Epithelial cell of prostate (primary cell): ENCODE data around the gene LMAN2.
A peak's percentile ranks its signal among the peaks of the same experiment; 100 is the strongest.

Source experiments
- DNase-seq: peaks from one replicate; pipeline ENCODE4 v3.0.0-alpha.2; 2011; ENCODE audit warnings: low read depth, low spot score
- H3K27ac ChIP-seq: fragments of 450-650 bp; 2 replicates; pipeline ENCODE4 v1.5.1; 2017; ENCODE audit warnings: mild to moderate bottlenecking

The LMAN2 gene, protein sequence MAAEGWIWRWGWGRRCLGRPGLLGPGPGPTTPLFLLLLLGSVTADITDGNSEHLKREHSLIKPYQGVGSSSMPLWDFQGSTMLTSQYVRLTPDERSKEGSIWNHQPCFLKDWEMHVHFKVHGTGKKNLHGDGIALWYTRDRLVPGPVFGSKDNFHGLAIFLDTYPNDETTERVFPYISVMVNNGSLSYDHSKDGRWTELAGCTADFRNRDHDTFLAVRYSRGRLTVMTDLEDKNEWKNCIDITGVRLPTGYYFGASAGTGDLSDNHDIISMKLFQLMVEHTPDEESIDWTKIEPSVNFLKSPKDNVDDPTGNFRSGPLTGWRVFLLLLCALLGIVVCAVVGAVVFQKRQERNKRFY

DNA sequence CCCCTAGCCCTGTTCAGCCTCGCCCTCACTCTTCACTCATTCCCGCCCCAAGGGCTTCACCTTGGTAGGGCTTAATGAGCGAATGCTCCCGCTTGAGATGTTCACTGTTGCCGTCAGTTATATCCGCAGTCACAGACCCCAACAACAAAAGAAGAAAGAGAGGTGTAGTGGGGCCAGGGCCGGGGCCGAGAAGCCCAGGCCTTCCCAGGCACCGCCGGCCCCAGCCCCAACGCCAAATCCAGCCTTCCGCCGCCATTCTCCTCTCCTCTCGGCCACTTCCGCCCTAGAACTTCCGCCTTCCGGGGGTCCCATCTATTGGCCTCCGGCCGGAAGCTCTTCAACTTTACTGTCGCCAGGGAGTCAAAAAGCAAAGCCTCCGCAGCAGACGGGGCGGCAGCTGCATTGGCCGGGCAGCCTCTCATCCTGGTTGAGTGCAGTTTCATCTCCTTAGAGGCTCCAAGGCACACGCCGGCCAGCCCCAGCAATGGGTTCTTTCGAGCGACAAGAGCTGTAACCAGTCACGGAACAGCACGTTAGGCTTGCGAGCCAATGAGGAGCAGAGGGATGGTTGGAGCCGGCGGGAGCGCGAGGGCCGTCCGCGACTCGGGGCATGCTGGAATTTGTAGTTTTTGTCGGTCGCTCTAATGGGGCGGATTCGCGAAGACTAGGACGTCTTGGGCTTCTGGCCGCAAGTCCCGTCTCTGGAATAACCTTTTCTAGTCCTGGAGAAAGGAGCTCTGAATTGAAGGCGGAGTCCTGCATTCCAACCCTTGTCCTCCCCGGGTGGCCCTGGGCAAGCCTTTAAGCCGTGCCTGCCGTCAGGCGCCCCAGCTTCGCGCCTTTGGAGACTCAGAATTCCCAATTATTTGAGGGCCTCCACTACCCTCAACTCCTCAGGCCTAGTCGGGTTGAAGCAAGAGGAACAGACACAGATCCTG, at the start of gene LMAN2:
Gene LMAN2, minus strand, starts transcription at position 277 of the 938 bp plus-strand sequence. Its CDS starts 21 bp downstream, at position 256.
- DNase-seq = peak; percentile 77
- H3K27ac ChIP-seq = peak within 1 kb of the TSS; percentile 93

DNA sequence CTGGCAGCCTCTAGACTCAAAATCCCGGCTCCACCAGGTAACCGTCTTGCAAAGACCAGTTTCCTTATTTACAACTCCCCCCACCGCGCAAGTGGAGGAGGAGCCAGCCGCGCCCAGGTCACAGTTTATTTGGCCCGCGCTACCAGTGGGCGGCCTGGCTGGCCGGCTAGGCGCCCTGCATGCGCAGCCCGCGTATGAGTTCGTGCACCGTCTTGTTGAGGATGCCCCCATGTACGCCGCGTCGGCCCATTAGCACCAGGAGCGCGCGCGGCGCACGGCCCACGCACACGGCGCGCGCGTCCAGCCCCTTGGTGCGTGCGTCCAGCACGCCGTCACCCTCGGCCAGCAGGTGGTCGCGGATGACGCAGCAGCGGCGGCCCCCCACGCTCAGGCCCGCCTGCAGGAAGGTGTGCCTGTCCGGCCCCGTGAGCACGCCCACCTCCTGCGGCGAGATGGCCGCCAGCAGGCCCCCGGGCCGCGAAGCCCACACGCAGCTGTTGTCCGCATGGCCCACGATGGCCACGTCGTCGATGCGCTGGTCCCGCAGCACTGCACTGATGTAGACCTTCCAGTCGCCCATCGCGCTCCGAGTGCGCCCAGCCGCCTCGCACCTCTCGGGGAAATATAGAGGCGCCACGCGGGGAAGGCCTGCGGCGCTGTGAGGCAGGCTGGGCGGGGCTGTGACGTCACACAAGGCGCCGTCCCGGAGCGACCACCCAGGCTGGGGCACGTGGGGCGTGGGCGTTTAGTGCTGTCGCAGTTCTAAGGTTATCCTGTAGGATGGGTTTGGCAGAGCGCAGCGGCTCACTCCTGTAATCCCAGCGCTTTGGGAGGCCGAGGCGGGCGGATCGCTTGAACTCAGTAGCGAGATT, 48.8 kb upstream of the LMAN2 start, which contains the start of gene PFN3:
Gene PFN3, minus strand, starts transcription at position 665 of the 872 bp plus-strand sequence. Its CDS starts 85 bp downstream, at position 580.
- no peak within 1 kb of the TSS for H3K27ac ChIP-seq
- DNase-seq = no peak

DNA sequence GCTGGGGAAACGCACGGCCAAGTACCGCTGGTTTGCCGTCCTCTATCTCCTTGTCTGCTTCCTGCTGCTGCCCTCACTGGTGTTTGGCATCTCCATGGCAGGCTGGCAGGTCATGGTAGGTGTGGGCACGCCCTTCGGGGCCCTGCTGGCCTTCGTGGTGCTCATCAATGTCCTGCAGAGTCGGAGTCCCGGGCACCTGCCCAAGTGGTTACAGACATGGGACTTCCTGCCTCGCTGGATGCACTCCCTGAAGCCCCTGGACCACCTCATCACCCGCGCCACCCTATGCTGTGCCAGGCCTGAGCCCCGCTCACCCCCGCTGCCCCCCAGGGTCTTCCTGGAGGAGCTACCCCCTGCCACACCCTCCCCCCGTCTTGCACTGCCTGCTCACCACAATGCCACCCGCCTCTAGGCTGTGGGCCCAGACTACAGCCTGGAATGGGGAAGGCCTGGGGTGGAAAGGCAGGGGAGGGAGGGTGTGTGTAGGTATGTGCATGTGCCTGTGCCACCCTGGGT, 46.5 kb upstream of the LMAN2 start:
- DNase-seq = no peak
- H3K27ac ChIP-seq = no peak overlapping the region

DNA sequence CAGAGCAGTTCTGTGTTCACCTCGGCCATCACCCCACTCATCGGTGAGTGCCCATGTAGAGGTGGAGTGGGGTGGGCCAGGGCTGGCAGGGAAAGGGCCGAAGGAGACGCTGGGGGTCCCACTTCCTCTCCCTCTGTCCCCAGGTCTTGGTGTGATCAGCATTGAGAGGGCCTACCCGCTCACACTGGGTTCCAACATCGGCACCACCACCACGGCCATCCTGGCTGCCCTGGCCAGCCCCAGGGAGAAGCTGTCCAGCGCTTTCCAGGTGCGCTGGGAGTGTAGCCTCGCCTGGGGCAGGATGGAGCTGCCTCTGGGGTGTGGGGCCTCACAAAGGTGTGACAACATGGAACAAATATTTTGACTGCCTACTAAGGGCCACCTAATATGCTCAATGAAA, 45.3 kb upstream of the LMAN2 start:
- H3K27ac ChIP-seq = no peak overlapping the region
- no peak for DNase-seq

DNA sequence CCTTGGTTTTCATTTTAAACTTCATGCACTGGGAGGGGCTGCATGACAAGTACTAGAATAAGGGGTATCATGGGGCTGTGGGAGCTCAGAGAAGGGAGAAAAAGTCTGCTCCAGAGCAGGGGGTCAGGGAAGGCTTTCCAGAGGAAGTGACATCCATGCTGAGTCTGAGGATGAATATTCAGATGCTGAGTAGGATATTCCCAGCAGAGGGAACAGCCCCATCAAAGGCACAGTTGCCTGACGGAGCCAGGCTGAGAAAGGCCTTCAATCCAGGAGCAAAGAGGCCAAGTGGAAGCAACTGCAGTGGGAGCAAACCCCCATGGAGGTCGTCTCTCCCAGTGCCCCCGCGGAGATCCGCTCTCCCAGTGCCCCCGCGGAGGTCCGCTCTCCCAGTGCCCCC, 44.6 kb upstream of the LMAN2 start:
- no peak overlapping the region for H3K27ac ChIP-seq
- DNase-seq = no peak

DNA sequence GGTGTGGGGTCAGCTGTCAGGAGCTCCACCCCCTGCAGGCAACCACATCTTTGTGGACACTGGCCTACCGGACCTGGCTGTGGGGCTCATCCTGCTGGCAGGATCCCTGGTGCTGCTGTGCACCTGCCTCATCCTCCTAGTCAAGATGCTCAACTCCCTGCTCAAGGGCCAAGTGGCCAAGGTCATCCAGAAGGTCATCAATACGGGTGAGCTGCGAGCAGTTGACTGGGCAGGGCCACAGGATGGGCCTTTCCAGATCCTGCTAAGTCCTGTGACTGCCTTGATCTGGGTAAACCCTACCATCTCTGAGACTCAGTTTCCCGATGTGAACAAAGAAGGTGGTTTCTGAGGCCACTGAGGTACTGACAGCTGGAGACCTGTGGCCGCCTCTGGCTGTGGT, 42.5 kb upstream of the LMAN2 start:
- H3K27ac ChIP-seq = no peak overlapping the region
- no peak for DNase-seq

DNA sequence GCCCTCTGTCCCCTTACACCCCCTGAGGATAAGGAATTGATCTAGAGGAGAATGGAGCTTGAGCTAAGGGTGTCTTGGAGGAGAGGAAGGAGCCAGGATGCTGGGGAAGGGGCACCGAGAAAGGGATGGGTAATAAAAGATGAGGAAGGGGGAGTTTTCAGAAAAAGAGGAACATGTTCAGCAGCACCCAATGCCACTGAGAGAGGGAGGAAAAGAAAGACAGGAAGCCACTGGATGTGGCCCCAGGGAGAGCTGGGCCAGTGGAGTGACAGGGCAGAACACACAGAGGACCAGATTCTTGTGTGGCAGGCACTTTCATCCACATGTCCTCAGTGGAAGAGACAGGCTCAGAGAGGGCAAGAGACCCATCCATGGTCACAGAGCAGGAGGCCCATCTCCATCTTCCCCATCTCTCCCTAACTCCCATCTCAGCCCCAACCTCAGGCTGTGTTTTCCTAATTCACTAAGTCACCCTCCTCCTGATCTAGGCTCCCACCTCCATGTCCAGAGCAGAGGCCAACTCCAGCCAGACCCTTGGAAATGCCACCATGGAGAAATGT, 41.8 kb upstream of the LMAN2 start:
- no peak for DNase-seq
- H3K27ac ChIP-seq = no peak overlapping the region

DNA sequence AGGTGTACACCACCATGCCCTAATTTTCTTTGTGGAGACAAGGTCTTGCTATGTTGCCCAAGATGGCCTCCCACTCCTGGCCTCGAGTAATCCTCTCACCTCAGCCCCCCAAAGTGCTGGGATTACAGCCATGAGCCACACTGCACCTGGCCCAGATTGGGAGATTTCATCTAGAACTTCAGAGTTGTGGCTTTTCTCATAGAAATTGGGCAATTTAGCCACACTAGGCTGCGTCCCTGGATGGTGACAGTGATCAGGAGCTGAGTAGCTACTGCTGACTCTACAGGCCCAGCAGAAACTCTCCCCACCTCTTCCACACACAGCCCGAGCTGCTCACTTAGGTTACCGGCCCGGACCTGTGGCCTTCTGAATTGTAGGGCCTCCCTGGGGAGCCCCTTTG, 41.3 kb upstream of the LMAN2 start:
- no peak for DNase-seq
- no peak overlapping the region for H3K27ac ChIP-seq

DNA sequence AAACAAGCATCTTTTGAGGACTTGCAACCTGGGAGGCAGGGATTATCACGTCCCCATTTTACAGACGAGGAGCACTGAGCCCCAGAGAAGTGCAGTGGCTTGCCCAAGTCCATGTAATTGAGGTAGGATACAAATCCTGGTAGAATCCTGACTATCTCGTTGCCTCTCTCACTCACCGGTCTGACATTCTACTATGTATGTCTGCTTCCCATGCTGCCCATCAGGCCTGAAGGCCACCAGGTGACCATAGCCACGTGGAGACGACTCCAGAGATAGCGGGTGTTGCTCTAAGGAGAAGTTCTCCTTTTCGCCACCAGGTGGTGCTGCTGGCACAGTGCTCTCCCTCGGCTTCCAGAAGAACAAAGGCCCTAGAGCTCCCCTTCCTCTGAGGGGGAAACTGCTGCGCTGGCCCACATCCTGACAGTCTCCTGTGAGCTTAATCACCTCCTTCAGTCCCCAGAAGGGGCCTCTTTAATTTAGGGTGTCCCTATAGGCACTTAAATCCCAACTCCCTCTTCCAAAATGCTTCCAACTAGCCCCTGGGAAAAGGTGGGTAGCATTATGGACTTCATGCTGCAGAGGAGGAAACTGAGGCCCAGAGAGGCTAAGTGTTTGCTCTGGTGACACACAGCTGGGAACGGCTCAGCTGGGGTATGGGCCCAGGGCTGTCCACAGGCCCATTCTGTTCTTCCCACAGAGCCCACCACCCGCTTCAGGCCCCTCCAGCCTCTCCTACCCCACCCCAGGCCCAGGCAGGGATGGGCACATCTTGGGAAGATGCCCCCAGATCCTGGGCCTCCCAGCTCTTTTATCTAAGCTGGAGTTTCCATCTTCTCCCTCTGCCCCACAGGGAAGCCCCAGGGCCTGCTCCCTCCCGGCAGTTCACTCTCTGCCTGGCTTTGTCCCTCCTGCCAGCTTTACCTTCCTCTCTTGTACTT, 39.2 kb upstream of the LMAN2 start:
- H3K27ac ChIP-seq = peak overlapping the region; percentile 69

DNA sequence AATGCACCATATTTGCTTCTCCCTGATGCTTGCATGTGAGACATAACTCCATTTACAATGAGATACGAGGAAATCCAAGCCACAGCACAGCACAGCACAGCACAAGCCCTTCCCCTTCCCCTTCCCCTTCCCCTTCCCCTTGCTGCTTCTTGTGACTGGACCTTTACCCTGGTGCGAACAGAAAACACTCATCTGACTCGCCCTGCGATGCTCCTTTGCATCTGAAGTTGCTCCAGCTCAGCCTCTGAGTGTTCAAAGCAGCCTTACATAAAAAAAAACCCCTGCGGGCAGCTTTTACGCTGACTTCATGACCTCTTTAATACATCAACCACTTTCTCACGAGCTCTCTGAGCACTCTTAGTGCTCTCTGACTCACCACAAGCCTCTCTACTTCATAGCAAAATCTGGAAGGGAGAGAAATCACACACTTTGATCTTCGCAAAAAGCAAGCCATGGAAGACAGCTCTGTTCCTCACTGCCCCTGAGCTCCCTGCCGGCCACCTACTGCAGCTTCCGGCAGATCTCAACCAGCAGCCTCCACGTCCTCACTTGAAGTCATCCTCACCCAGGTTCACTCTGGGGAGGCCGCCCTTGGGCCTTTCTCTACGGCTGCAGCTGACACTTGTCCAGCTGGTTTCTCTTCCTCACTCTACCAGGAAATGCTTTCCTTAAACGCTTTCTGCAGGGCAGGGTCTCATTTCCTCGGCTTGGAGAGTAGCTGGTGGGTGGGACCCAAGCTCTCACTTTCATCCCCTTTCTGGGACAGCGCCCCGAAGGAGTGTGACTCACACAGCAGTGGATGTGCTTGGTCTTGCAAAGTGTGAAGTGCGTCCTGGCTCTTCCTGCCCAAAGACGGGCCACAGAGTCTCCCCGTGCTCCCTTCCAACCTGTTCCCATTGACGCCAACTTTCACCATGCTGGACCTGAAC, 38.0 kb upstream of the LMAN2 start:
- H3K27ac ChIP-seq = peak overlapping the region; percentile 69
- peak; percentile 84 for DNase-seq

More for the DNA sequence above, 39.2 kb upstream of the LMAN2 start:
- DNase-seq = no peak

DNA sequence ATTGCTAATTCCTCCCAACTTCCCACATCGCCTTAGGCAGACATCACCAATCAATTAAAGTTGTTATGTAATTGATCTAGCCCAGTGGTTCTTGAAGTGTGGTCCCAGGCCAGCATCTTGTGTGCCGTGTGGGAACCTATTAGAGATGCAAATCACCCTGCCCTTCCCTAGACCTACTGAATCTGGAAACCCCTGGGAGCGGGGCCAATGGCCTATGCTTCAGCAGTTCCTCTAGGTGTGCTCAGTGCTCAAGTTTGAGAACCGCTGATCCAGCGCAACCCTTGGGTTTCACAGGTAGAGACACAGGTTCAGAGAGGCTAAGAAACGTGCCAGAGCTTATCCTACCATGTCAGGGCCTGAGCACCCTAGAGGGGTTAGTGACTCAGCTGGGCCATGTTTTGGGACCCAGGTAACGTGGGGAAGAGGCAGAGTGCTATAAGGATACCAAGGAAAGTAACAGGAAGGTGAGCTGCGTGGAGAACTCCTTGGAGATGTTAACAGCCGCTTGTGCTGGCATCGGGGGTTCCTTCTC, 37.1 kb upstream of the LMAN2 start:
- H3K27ac ChIP-seq = peak overlapping the region; percentile 69
- DNase-seq = no peak

DNA sequence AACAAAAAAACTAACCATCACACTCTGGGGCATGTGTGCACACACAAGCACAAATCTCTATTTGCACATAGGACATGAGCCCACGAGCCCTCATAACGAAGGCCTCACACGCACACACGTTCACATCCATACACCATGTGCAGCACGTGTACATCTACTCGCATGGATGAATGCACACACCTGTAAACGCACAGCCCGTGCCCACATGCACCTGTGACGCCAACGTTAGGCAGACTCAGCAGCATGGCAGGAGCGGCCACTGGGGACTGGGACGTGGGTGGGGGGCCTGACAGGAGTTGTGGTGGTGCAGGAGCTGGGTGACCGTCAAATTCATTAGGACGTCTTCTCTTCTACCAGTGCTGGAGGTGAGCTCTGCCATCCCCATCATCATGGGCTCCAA, 35.9 kb upstream of the LMAN2 start:
- no peak overlapping the region for H3K27ac ChIP-seq

DNA sequence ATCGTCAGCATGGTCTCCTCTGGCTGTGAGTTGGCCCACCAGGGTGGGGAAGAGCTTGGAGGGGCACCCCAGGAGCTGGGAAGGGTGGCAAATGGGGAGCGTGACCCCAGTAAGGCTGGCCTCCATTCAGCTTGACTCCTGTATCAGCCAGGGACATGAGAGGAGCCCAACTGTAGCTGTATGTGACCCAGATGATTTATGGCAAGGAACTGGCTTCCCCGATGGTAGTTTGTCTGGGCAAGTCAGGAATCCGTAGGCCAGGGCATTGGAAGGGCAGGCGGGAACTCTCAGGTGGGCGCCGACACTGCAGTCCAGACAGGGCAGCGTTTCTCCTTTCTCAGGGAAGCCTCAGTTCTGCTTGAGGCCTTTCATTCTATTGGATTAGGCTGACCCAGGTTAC, 35.1 kb upstream of the LMAN2 start:
- no peak overlapping the region for H3K27ac ChIP-seq
- no peak for DNase-seq

More for the DNA sequence above, 35.9 kb upstream of the LMAN2 start:
- no peak for DNase-seq

DNA sequence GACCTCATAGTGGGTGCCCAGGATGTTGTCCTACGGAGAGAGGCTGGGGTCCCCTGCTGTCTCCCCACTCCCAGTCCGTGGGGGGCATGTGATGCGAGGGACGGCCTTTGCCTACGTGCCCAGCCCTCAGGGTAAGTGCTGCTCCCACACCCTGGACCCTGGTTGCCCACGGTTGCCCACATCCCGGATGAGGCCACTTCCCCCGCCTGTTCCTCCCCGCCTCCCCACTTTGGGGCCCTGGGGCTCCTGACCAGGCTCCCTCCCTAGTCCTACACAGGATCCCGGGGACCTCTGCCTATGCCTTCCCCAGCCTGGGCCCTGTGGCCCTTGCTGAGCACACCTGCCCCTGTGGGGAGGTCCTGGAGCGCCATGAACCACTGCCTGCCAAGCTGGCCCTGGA, 34.3 kb upstream of the LMAN2 start:
- DNase-seq = no peak
- no peak overlapping the region for H3K27ac ChIP-seq

DNA sequence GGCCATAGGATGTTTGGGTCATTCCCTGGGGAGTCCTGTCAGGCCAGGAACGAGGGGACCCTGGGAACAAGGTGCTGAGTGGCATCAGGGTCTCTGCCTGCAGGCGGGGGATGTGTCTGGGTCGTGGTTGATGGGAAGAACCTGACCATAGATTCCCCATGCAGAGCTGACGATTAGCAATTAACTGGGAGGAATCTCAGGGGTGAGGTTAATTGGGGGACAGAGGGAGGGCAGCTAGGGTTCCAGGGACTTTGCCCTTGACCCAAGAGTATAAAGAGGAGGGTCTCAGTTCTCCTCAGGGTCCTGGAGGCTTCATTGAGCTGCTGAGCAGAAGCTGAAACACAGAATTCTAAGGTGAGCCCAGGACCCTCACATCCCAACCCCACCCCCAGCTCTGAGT, 32.7 kb upstream of the LMAN2 start, which contains the start of gene SLC34A1:
Gene SLC34A1, plus strand, starts transcription at position 301 of the 400 bp plus-strand sequence. CDS start 1,308 bp downstream, outside the sequence.
- no peak for DNase-seq
- no peak within 1 kb of the TSS for H3K27ac ChIP-seq

DNA sequence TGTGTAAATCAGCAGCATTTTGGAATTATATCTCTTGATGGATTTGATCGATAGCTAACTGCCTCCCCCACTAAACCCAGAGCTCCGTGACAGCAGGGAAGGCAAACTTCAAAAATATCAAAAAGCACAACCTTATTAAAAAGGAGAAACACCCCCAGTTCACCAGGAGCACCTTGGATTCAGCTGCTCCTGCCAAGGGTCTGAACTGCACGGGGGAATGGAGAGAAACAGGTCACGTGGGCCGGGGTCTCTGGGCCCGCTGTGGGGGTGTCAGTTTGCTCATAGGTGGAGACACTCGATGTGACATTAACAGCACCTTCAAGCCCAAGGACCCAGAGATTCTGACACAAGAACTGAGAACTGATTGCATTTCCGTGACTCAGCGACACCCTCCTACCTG, 31.7 kb upstream of the LMAN2 start:
- H3K27ac ChIP-seq = no peak overlapping the region
- no peak for DNase-seq

DNA sequence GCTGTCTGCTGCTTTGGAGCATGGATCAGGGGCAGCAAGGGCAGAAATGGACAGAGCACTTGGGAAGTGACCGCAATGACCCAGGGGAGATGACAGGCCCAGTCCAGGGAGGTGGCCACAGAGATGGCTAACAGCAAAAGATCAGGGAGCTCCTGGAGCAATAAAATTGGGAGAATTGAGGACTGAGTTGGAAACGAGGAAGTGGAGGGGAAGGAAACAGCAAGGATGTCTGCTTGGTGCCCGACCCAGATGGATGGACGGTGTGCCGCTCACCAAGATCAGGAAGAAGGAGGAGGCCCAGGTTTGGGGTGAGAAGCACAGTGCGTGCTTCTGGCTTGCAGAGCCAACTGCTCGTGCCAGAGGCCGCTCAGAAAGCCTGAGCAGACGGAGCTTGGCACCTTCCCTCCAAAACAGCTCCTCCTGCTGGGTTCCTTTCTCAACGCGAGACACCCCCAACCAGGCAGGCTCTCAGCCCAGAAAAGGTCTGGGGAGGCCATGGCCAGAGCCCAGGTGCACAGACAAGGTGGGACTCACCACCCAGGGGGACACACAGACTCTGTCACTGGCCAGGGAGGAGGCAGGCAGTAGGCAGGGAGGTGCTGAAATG, 31.1 kb upstream of the LMAN2 start:
- DNase-seq = no peak
- H3K27ac ChIP-seq = no peak overlapping the region
